ENCODE results near the gene ADCYAP1R1.

GRCh38 chr7:31019509-31019908 lies 32.6 kb upstream of the ADCYAP1R1 start:
- no peak for TF ChIP-seq EZH2phosphoT487 (IDR thresholded peaks at IDR 0.05; ENCODE audit: low read depth)
- TF ChIP-seq, protein P1, sequence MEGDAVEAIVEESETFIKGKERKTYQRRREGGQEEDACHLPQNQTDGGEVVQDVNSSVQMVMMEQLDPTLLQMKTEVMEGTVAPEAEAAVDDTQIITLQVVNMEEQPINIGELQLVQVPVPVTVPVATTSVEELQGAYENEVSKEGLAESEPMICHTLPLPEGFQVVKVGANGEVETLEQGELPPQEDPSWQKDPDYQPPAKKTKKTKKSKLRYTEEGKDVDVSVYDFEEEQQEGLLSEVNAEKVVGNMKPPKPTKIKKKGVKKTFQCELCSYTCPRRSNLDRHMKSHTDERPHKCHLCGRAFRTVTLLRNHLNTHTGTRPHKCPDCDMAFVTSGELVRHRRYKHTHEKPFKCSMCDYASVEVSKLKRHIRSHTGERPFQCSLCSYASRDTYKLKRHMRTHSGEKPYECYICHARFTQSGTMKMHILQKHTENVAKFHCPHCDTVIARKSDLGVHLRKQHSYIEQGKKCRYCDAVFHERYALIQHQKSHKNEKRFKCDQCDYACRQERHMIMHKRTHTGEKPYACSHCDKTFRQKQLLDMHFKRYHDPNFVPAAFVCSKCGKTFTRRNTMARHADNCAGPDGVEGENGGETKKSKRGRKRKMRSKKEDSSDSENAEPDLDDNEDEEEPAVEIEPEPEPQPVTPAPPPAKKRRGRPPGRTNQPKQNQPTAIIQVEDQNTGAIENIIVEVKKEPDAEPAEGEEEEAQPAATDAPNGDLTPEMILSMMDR (IDR thresholded peaks at IDR 0.05; ENCODE audit: low read depth, low read length): no peak

Measured in OCI-LY3 (cell line).